Ishikawa (cell line): ENCODE measurements around the gene CLDN2.

ENCODE experiments used
- CEBPB ChIP-seq: IDR thresholded peaks from 2 replicates; pipeline ENCODE4 v1.6.1; 2012
- CREB1 ChIP-seq: IDR thresholded peaks from 2 replicates; pipeline ENCODE4 v1.6.1; 2012; ENCODE audit warnings: low read depth
- EGR1 ChIP-seq: IDR thresholded peaks from 2 replicates; pipeline ENCODE4 v1.6.1; 2012
- EP300 ChIP-seq: IDR thresholded peaks from 2 replicates; pipeline ENCODE4 v1.6.1; 2012; ENCODE audit warnings: borderline replicate concordance
- NFIC ChIP-seq: IDR thresholded peaks from 2 replicates; pipeline ENCODE4 v1.6.1; 2012
- RAD21 ChIP-seq: IDR thresholded peaks from 2 replicates; pipeline ENCODE4 v1.6.1; 2012; ENCODE audit warnings: low read depth
- TEAD4 ChIP-seq: IDR thresholded peaks from 2 replicates; pipeline ENCODE4 v1.6.1; 2012
- YY1 ChIP-seq: IDR thresholded peaks from 2 replicates; pipeline ENCODE4 v1.6.1; 2012; ENCODE audit warnings: low read depth
- ZBTB7A ChIP-seq: IDR thresholded peaks from 2 replicates; pipeline ENCODE4 v1.6.1; 2012; ENCODE audit warnings: low read depth
- TF ChIP-seq, protein P1 (sequence below): IDR thresholded peaks from 2 replicates; pipeline ENCODE4 v1.6.1; 2012
- TF ChIP-seq, protein P2 (sequence below): IDR thresholded peaks from 2 replicates; pipeline ENCODE4 v1.6.1; 2012; ENCODE audit warnings: low read depth, mild to moderate bottlenecking

DNA sequence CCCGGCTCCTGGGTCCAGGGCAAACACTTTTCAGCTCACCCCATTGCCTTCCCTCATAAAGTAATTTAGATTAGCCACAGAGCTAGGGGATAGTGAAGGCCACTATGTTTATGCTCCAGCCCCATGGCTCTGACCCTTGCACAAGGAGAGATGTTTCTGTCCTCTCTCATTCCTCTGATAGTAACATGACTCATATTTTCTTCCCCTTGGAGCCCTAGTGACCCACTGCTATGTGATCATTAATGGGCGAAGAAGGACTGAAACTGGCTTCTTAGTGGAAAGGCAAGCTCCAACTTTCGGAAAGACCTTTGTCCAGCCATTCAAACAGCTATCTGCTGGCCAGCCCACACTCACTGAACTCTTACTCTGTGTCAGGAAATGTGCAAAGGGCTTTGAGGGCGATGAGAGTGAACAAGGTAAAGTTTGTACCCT is 12.3 kb downstream of the CLDN2 start:
- TF ChIP-seq EP300 (no peak), RAD21 (no peak), YY1 (no peak), NFIC (no peak), EGR1 (no peak), TEAD4 (no peak), CEBPB (no peak), CREB1 (no peak), ZBTB7A (no peak)
- TF ChIP-seq, protein P1, sequence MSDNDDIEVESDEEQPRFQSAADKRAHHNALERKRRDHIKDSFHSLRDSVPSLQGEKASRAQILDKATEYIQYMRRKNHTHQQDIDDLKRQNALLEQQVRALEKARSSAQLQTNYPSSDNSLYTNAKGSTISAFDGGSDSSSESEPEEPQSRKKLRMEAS: no peak
- TF ChIP-seq, protein P2, sequence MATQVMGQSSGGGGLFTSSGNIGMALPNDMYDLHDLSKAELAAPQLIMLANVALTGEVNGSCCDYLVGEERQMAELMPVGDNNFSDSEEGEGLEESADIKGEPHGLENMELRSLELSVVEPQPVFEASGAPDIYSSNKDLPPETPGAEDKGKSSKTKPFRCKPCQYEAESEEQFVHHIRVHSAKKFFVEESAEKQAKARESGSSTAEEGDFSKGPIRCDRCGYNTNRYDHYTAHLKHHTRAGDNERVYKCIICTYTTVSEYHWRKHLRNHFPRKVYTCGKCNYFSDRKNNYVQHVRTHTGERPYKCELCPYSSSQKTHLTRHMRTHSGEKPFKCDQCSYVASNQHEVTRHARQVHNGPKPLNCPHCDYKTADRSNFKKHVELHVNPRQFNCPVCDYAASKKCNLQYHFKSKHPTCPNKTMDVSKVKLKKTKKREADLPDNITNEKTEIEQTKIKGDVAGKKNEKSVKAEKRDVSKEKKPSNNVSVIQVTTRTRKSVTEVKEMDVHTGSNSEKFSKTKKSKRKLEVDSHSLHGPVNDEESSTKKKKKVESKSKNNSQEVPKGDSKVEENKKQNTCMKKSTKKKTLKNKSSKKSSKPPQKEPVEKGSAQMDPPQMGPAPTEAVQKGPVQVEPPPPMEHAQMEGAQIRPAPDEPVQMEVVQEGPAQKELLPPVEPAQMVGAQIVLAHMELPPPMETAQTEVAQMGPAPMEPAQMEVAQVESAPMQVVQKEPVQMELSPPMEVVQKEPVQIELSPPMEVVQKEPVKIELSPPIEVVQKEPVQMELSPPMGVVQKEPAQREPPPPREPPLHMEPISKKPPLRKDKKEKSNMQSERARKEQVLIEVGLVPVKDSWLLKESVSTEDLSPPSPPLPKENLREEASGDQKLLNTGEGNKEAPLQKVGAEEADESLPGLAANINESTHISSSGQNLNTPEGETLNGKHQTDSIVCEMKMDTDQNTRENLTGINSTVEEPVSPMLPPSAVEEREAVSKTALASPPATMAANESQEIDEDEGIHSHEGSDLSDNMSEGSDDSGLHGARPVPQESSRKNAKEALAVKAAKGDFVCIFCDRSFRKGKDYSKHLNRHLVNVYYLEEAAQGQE: no peak
